ENCODE data around the gene ESAM.

ESAM gene

DNA sequence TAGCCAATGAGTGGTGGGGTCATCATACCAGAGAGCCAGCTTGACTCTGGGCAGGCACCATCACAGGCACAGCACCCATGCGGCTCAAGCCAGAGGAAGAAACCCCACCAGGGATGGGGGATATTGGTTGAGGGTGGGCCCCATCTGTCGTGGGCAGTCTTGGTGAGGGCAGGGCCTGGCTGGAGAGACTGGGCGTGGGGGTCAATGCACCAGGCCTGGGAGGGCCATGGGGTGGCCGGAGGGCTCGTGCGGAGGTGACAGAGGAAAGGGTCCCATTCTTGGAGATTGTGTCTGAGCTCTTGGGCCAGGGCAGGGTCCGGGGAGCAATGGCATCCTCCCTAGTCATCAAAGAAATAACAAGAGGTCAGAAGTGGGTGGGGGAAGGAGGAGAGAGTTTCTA lies 8.5 kb downstream of the ESAM start:
- in situ Hi-C loops (cut with MboI; ENCODE audit: low sequenced_read_pairs), result no loop called here
- Histone ChIP-seq H3K4me1 (peaks cover 2% of the 10 kb centered on the region; the same call in 1 of the 2 replicates), H3K4me3 (no peak overlapping the region), H3K27me3 (ENCODE audit: low read depth) (no peaks in the 10 kb centered on the region), H3K36me3 (replicated peaks) (no peaks in the 10 kb centered on the region), H3K9me3 (no peaks in the 10 kb centered on the region)
- no peak for DNase-seq (ENCODE audit: low spot score in 2 of 2)

DNA sequence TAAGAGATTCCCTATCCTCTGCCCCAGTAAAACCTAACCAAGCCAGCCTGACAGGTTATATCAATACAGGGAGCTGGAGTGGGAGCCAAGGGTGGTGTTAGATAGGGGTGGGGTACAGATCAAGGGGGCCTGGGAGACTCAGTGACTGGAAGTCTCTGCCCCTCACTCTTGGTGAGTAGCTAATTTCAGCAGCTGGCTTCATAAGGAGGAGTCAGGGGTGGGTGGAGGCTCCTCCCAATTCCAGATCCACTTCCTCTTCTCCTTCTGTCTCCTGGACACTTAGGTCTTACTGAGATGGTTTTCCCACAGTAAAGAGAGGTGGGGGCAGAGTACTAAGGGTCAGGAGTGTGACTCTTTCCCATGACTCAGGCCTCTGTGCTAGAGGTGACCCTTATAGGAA lies 8.9 kb downstream of the ESAM start:
- no peaks in the 10 kb centered on the region for H3K27me3 ChIP-seq (ENCODE audit: low read depth)
- in situ Hi-C loops (cut with MboI; ENCODE audit: low sequenced_read_pairs), result no loop called here
- no peak overlapping the region for H3K4me3 ChIP-seq
- H3K9me3 ChIP-seq, result no peaks in the 10 kb centered on the region
- no peak for DNase-seq (ENCODE audit: low spot score in 2 of 2)
- no peaks in the 10 kb centered on the region for H3K4me1 ChIP-seq
- H3K36me3 ChIP-seq (replicated peaks), result no peaks in the 10 kb centered on the region

DNA sequence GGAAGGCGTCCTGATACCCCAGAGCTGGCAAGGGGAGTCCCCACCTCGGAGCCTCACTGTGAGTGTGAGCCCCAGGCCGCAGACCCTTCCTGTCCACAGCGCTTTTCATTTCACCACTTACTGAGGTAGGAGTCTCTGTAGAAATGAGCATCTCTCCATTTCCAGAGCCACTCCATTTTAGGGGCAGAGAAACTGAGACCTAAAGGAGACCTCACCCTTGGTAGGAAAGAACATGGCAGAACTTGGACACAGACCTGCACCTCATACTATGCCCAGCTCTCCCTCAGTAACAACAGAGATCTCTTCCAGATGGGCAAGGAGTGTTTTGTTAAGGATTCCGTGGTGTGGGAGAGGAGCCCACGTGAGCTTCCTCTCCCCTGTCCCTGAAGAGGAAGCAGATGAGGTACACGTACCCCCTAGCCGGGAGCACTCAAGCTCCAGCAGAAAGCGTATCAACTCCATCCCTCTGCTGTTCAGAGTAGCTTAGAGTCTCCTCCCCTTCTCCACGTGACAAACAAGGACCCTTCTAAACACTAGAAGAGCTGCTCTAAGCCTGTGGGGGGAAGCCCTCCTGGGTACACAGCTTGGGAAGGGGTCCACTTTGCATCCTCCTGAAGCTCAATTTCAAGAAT lies 9.5 kb downstream of the ESAM start:
- no peak for DNase-seq (ENCODE audit: low spot score in 2 of 2)
- H3K9me3 ChIP-seq, result no peaks in the 10 kb centered on the region
- H3K4me3 ChIP-seq, result no peak overlapping the region
- no peaks in the 10 kb centered on the region for H3K36me3 ChIP-seq (replicated peaks)
- H3K27me3 ChIP-seq (ENCODE audit: low read depth), result no peaks in the 10 kb centered on the region
- in situ Hi-C loops (cut with MboI; ENCODE audit: low sequenced_read_pairs), result no loop called here
- H3K4me1 ChIP-seq, result no peaks in the 10 kb centered on the region

DNA sequence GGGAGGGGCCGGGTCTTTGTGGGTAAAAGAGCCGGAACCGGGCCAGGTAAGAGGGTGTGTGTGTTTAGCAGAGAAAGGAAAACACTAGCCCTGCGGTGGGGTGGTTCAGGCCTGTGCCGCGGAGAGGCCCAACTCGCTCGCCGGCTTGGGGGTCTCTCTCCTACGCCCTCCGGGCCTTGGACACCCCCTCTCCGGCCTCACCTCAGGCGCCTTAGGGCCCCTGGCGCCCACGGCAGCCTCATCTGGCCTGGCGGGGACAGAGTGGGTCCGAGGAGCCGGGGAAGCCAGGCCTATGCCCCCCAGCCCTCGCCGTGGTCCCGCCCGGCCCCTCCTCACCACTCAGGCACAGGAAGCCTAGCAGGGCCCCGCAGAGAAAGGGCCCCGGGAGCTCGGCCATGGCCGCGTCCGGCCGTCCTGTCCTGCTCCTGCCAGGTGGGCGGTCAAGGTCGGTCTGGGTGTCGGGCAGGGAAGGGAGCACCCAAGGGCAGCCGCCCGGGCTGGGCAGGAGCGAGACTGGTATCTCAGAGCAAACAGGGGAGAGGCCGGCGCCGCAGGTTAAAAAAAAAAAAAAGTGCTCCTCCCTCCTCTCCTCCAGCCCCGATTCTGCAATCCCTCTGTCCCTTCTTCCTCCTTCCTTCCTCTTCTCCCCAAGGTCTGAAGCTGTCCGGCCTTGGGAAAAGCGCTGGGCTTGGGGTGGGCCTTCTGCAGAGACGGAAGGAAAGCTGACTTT lies 10.2 kb downstream of the ESAM start, which contains the start of gene VSIG2:
VSIG2 (minus strand) TSS at position 515 of the 730 bp plus-strand sequence; CDS start at position 397, 118 bp downstream.
- Histone ChIP-seq H3K4me1 (no peaks in the 10 kb centered on the region), H3K27me3 (ENCODE audit: low read depth) (no peaks in the 10 kb centered on the region), H3K9me3 (no peaks in the 10 kb centered on the region)

DNA sequence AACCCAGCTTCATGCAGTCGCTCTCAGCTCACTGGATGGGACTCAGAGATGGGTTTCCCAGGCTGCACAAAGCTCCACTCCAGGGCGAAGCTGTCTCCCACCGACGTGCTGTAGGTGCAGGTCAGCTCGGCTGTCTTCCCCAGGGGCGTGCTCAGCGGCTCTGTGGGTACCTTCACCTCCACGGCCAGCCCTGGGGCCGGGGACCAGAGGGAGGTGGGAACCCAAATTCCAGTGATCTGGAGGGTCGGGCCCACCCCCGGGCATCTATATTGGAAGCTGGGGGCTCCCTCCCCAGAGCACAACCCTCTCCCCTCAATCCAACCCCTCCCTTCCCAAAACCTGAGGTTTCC lies 10.7 kb downstream of the ESAM start:
- H3K27me3 ChIP-seq (ENCODE audit: low read depth), result no peaks in the 10 kb centered on the region
- in situ Hi-C loops (cut with MboI; ENCODE audit: low sequenced_read_pairs), result no loop called here
- DNase-seq (ENCODE audit: low spot score in 2 of 2), result no peak
- no peaks in the 10 kb centered on the region for H3K36me3 ChIP-seq (replicated peaks)
- H3K4me1 ChIP-seq, result no peaks in the 10 kb centered on the region
- H3K4me3 ChIP-seq, result no peak overlapping the region
- no peaks in the 10 kb centered on the region for H3K9me3 ChIP-seq

More for the DNA sequence above, 10.2 kb downstream of the ESAM start, which contains the start of gene VSIG2:
- Histone ChIP-seq H3K36me3 (replicated peaks) (no peaks in the 10 kb centered on the region), H3K4me3 (no peak within 1 kb of the TSS)
- no peak for DNase-seq (ENCODE audit: low spot score in 2 of 2)
- in situ Hi-C loops (cut with MboI; ENCODE audit: low sequenced_read_pairs), result no loop called here

DNA sequence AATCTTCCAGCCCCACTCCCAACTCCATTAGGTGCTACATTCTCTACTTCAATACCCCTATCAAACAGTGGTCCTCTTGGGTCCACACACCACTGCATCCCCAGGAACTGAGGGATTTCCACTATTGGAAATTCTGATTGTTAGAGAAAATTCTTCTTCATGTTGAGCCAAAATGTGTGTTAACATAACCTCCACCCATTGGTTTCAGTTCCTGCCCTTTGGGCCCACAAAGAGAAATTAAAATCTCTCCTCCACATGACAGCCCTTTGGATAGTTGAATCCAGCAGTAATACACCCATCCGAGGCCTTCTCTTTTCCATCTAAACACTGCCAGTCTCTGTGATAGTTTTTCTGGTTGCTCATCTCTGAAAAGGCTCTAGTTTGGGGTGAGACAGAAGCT lies 12.2 kb downstream of the ESAM start:
- Histone ChIP-seq H3K4me1 (no peaks in the 10 kb centered on the region), H3K4me3 (no peak overlapping the region), H3K36me3 (replicated peaks) (no peaks in the 10 kb centered on the region), H3K9me3 (no peaks in the 10 kb centered on the region), H3K27me3 (ENCODE audit: low read depth) (no peaks in the 10 kb centered on the region)
- in situ Hi-C loops (cut with MboI; ENCODE audit: low sequenced_read_pairs), result no loop called here
- no peak for DNase-seq (ENCODE audit: low spot score in 2 of 2)

DNA sequence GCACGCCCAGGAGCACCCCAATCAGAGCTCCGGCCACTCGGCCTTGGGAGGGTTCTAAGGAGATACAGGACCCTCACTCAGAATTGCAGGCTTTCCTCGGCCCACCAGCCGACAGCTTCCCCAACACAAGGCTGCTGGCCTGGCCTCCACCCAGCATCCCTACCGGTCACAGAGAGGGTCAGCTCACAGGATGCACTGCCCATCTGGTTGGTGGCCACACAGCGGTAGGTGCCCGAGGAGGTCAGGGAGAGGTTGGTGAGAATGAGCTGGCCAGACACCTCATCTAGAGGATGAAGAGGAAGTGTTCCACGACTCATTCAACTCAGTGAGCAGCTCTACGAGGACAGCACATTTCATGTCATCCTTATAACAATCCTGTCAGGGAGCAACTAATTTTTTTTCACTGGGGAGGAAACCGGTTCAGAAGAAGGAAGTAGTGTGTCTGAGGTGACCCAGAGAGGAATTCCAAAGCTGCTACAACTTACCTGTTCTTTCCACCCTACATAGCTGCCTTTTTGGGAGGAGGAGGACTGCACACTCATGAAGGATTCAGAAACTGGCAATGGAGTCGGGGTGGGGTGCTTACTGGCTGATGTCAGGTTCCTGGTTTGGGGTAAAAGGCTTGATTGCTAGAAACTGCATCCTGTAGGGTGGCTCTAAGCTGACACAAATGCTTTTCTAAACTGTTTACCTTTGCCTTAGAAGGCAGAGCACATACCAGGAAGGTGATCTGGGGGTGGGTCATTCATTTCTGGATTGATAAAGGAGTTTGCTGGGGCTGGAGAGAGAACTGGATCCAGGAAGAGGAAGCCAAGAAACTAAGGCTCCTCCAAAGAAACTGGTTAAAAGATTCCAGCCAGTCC lies 13.4 kb downstream of the ESAM start:
- Histone ChIP-seq H3K27me3 (ENCODE audit: low read depth) (no peaks in the 10 kb centered on the region), H3K9me3 (no peaks in the 10 kb centered on the region), H3K4me1 (no peaks in the 10 kb centered on the region), H3K4me3 (no peak overlapping the region), H3K36me3 (replicated peaks) (no peaks in the 10 kb centered on the region)
- in situ Hi-C loops (cut with MboI; ENCODE audit: low sequenced_read_pairs), result no loop called here
- DNase-seq (ENCODE audit: low spot score in 2 of 2), result no peak

DNA sequence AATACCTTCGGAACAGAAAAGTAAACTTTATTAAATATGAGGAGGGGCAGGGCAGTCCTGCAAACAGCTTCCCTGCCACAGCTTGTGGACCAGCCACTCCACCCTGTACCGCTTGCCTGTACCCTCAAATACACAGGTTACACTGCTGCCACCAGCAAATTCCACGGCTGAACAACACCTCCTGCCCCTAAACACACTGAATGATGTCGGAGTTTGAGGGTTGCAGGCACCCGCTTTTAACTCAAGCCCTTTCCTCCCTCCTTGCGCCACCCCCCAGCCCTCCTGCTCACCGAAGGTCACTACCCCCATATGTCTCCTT lies 14.0 kb downstream of the ESAM start:
- H3K27me3 ChIP-seq (ENCODE audit: low read depth), result no peaks in the 10 kb centered on the region
- in situ Hi-C loops (cut with MboI; ENCODE audit: low sequenced_read_pairs), result no loop called here
- no peaks in the 10 kb centered on the region for H3K9me3 ChIP-seq
- H3K4me3 ChIP-seq, result no peak overlapping the region
- no peak for DNase-seq (ENCODE audit: low spot score in 2 of 2)
- H3K36me3 ChIP-seq (replicated peaks), result no peaks in the 10 kb centered on the region
- H3K4me1 ChIP-seq, result no peaks in the 10 kb centered on the region

DNA sequence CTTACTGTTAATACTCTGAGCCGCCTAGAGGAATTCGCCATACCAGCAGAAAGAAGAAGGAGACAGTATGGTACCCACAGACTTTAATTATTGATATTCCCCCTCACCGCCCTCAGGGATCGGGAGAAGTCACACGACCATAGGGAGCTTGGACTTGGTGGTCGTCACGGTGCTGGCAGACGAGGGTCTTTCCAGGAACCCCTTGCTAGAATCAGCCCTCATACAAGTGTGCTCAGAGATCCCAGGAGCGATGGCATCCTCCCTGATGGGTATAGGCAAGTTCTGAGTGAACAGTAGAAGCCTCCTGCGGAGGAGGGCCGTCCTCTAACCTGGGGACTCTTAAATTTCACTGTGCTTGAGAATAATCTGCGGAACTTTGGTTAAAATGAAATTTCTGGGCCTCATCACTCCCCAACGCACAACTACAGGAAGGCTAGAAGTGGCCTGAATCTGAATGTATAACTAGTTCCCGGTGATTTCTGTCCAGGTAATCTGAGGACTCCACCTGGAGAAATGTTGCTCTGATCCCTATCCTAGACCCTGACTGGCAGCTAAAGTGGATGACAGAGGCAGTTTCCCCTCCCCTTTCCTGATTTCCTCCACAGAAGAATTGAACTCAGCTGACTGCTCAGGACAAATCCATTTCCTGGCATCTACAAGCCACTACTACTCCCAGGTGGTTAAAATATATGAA lies 14.5 kb downstream of the ESAM start:
- no peaks in the 10 kb centered on the region for H3K4me1 ChIP-seq
- in situ Hi-C loops (cut with MboI; ENCODE audit: low sequenced_read_pairs), result no loop called here
- no peak overlapping the region for H3K4me3 ChIP-seq
- no peak for DNase-seq (ENCODE audit: low spot score in 2 of 2)
- no peaks in the 10 kb centered on the region for H3K36me3 ChIP-seq (replicated peaks)
- no peaks in the 10 kb centered on the region for H3K9me3 ChIP-seq
- no peaks in the 10 kb centered on the region for H3K27me3 ChIP-seq (ENCODE audit: low read depth)

DNA sequence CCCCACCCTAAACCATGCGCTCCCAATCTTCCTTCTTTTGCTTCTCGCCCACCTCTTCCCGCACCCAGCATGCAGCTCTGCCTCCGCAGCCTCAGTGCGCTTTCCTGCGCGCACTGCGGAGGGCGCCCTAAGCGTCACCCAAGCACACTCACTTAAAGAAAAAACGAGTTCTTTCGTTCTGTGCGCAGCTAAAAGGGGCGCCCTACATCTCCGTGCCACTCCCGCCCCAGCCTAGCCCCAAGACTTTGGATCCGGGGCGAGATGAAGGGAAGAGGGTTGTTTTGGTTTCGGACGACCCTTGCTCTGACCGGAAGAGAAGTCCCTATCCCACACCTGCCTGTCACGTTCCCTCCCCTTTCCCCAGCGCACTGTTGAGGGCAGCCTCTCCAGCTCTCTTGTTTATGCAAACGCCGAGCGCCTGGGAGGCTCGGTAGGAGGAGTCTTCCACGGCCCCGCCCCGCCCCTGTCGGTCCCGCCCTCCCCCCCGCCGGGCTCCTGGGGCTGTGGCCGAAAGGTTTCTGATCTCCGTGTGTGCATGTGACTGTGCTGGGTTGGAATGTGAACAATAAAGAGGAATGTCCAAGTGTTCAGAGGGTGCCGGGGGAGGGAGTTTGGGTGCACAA lies 15.4 kb downstream of the ESAM start:
- no peaks in the 10 kb centered on the region for H3K9me3 ChIP-seq
- peak in 1 of 2 experiments; percentile 37 for DNase-seq (ENCODE audit: low spot score in 2 of 2)
- H3K4me1 ChIP-seq, result no peaks in the 10 kb centered on the region
- no peaks in the 10 kb centered on the region for H3K27me3 ChIP-seq (ENCODE audit: low read depth)
- H3K4me3 ChIP-seq, result no peak overlapping the region
- in situ Hi-C loops (cut with MboI; ENCODE audit: low sequenced_read_pairs), result no loop called here
- H3K36me3 ChIP-seq (replicated peaks), result no peaks in the 10 kb centered on the region

DNA sequence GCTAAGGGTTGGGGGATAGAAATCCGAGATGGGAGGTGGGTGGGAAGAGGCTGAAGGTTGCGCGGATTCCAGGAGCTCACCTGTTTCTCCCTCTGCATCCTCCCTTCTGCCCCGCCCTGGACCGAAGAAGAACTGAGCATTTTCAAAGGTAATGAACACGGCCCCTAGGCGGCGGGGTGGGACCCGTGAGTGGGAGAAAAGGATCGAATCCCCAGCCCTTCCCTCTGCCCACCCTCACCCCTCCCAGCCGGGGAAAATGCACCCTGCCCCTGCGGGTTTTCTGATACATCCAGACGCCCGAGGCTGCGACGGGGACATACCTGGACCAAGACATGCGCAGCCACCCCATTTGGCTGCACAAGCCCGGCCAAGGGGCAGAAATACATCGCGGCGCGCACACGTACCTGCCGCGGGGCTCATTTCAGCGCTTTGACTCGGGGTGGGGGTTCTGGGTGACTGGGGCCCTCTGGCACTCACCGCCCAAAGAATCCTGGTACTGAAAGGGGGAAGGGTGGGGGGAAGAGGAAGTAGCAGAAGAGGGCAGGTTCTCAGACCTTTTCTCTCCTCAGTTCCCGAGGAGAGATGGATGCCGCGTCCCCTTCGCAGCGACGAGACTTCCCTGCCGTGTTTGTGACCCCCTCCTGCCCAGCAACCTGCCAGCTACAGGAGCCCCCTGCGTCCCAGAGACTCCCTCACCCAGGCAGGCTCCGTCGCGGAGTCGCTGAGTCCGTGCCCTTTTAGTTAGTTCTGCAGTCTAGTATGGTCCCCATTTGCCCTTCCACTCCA lies 16.1 kb downstream of the ESAM start:
- no peak for DNase-seq (ENCODE audit: low spot score in 2 of 2)
- peaks cover 1% of the 10 kb centered on the region; the same call in 1 of the 2 replicates for H3K4me1 ChIP-seq
- H3K27me3 ChIP-seq (ENCODE audit: low read depth), result no peaks in the 10 kb centered on the region
- in situ Hi-C loops (cut with MboI; ENCODE audit: low sequenced_read_pairs), result no loop called here
- no peaks in the 10 kb centered on the region for H3K36me3 ChIP-seq (replicated peaks)
- no peaks in the 10 kb centered on the region for H3K9me3 ChIP-seq
- H3K4me3 ChIP-seq, result no peak overlapping the region

DNA sequence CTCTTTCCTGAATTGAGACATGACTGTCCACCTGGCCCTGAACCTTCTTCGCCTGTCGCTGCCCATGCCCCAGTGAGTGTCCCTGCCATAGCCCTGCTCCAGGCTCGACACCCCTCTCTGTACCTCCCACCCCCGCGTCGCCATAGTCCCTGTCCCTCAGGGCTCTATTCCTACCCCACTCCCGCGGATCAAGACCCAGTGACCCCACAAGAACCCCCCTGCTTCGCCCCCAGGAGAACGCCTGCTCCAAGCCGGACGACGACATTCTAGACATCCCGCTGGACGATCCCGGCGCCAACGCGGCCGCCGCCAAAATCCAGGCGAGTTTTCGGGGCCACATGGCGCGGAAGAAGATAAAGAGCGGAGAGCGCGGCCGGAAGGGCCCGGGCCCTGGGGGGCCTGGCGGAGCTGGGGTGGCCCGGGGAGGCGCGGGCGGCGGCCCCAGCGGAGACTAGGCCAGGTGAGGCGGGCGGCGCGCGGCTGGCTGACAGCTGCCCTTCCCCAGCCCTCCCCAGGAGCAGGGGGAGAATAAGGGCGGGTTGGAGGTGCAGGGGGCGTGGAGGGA lies 16.7 kb downstream of the ESAM start:
- Histone ChIP-seq H3K27me3 (ENCODE audit: low read depth) (no peaks in the 10 kb centered on the region), H3K4me1 (peaks cover 5% of the 10 kb centered on the region; the same call in 1 of the 2 replicates), H3K9me3 (no peaks in the 10 kb centered on the region), H3K36me3 (replicated peaks) (no peaks in the 10 kb centered on the region), H3K4me3 (no peak overlapping the region)
- in situ Hi-C loops (cut with MboI; ENCODE audit: low sequenced_read_pairs), result no loop called here
- no peak for DNase-seq (ENCODE audit: low spot score in 2 of 2)
